Gastrocnemius medialis (tissue), 4 donors: ENCODE results near the gene PPM1M. TPM values are rescaled to one million over a fixed set of nuclear protein-coding genes. Genes with fewer than 3 reads are reported as not detected.

ENCODE experiments used
- ATAC-seq, 2 donors: fragments of 150-250 bp; one replicate each; pipeline ENCODE4 v1.9.1; 2016
- DNase-seq, 2 donors: peaks; one replicate each; pipeline ENCODE4 v3.0.0-alpha.2; 2019
- H3K27ac ChIP-seq, 4 donors: fragments of 200-600 bp; sonication (generic); 1 replicate in 1 of 4; 2 replicates in 3 of 4; pipeline ENCODE4 v1.5.1; 2016 to 2018; ENCODE audit warnings: mild to moderate bottlenecking in 2 of 4, moderate library complexity in 1 of 4
- H3K27me3 ChIP-seq, 3 donors: fragments of 200-600 bp; sonication (generic) in 2 of 3; 1 replicate in 1 of 3; 2 replicates in 2 of 3; pipeline versions ENCODE4 v1.5.1 to v1.6.0; 2016 to 2019; ENCODE audit warnings: mild to moderate bottlenecking in 1 of 3, moderate library complexity in 1 of 3
- H3K36me3 ChIP-seq, 2 donors: fragments of 200-600 bp; sonication (generic) in 1 of 2; one replicate each; pipeline ENCODE4 v1.5.1; 2017 to 2018
- H3K4me1 ChIP-seq, 2 donors: fragments of 200-600 bp; sonication (generic) in 1 of 2; one replicate each; pipeline ENCODE4 v1.5.1; 2016 to 2017; ENCODE audit warnings: mild to moderate bottlenecking in 2 of 2
- H3K4me3 ChIP-seq, 4 donors: fragments of 200-600 bp; sonication (generic) in 3 of 4; 1 replicate in 1 of 4; 2 replicates in 3 of 4; pipeline ENCODE4 v1.5.1; 2016 to 2019; ENCODE audit warnings: mild to moderate bottlenecking in 2 of 4
- H3K9me3 ChIP-seq, 3 donors: fragments of 200-600 bp; sonication (generic) in 2 of 3; 1 replicate in 1 of 3; 2 replicates in 2 of 3; pipeline ENCODE4 v1.5.1; 2016 to 2019
- POLR2A ChIP-seq, 2 donors: fragments of 450-650 bp; IDR thresholded peaks; one replicate each; pipeline ENCODE4 v1.6.1; 2017; ENCODE audit warnings: antibody characterized with exemption in 2 of 2, mild to moderate bottlenecking in 2 of 2, moderate library complexity in 2 of 2
- in situ Hi-C, 4 donors: fragments of 200-750 bp; cut with MboI; loops; one replicate each; pipeline versions ENCODE4 v1.15.0 to v1.8.0; 2017; ENCODE audit warnings: low sequenced_read_pairs in 4 of 4
- intact Hi-C: fragments of 100-400 bp; cut with DNase I; formaldehyde crosslinking; loops from one replicate; pipeline ENCODE4 v1.15.1; 2023; ENCODE audit warnings: low total_unique reads
- total RNA-seq, 4 donors: library from RNA; depleted of rRNA; stranded (reverse); fragments of >200 nt; gene quantifications; one replicate each; pipeline versions ENCODE4 v1.1.0 to v1.2.3, GENCODE V29; 2016
- TF ChIP-seq, protein P1 (sequence below), 5 experiments: fragments of 450-650 bp in 3 of 5; fragments of 200-600 bp in 2 of 5; sonication (generic) in 2 of 5; IDR thresholded peaks in 4 of 5; conservative IDR thresholded peaks in 1 of 5; 1 replicate in 4 of 5; 2 replicates in 1 of 5; pipeline ENCODE4 v1.5.1; 2016 to 2019; ENCODE audit warnings: antibody characterized with exemption in 5 of 5, mild to moderate bottlenecking in 3 of 5, moderate library complexity in 3 of 5

Gene PPM1M
- total RNA-seq, 4 donors from 2014 or later: 0.97 to 5.2 (median 3.5) TPM

DNA sequence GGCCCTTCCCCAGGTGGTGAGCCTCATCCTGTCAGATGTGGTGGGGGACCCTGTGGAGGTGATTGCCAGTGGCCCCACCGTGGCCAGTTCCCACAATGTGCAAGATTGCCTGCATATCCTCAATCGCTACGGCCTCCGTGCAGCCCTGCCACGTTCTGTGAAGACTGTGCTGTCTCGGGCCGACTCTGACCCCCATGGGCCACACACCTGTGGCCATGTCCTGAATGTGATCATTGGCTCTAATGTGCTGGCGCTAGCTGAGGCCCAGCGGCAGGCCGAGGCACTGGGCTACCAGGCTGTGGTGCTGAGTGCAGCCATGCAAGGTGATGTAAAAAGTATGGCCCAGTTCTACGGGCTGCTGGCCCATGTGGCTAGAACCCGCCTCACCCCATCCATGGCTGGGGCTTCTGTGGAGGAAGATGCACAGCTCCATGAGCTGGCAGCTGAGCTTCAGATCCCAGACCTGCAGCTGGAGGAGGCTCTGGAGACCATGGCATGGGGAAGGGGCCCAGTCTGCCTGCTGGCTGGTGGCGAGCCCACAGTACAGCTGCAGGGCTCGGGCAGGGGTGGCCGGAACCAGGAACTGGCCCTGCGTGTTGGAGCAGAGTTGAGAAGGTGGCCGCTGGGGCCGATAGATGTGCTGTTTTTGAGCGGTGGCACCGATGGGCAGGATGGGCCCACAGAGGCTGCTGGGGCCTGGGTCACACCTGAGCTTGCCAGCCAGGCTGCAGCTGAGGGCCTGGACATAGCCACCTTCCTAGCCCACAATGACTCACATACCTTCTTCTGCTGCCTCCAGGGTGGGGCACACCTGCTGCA lies 46.9 kb downstream of the PPM1M start:
- in situ Hi-C loops: no loop called here
- Histone ChIP-seq H3K27me3 (no peaks in the 10 kb centered on the region), H3K4me3 (no peak overlapping the region), H3K9me3 (no peaks in the 10 kb centered on the region), H3K27ac (no peak overlapping the region), H3K36me3 (peaks cover 0 to 25% of the 10 kb centered on the region in 2 donors), H3K4me1 (peaks cover 5 to 6% of the 10 kb centered on the region in 2 donors)
- DNase-seq (no peak), ATAC-seq (no peak)
- no peak for TF ChIP-seq POLR2A (IDR thresholded peaks at IDR 0.05)
- TF ChIP-seq, protein P1, sequence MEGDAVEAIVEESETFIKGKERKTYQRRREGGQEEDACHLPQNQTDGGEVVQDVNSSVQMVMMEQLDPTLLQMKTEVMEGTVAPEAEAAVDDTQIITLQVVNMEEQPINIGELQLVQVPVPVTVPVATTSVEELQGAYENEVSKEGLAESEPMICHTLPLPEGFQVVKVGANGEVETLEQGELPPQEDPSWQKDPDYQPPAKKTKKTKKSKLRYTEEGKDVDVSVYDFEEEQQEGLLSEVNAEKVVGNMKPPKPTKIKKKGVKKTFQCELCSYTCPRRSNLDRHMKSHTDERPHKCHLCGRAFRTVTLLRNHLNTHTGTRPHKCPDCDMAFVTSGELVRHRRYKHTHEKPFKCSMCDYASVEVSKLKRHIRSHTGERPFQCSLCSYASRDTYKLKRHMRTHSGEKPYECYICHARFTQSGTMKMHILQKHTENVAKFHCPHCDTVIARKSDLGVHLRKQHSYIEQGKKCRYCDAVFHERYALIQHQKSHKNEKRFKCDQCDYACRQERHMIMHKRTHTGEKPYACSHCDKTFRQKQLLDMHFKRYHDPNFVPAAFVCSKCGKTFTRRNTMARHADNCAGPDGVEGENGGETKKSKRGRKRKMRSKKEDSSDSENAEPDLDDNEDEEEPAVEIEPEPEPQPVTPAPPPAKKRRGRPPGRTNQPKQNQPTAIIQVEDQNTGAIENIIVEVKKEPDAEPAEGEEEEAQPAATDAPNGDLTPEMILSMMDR (IDR thresholded peaks at IDR 0.05 in 4 of 5, conservative IDR thresholded peaks at IDR 0.05 in 1 of 5): no peak
- intact Hi-C loops: no loop called here

DNA sequence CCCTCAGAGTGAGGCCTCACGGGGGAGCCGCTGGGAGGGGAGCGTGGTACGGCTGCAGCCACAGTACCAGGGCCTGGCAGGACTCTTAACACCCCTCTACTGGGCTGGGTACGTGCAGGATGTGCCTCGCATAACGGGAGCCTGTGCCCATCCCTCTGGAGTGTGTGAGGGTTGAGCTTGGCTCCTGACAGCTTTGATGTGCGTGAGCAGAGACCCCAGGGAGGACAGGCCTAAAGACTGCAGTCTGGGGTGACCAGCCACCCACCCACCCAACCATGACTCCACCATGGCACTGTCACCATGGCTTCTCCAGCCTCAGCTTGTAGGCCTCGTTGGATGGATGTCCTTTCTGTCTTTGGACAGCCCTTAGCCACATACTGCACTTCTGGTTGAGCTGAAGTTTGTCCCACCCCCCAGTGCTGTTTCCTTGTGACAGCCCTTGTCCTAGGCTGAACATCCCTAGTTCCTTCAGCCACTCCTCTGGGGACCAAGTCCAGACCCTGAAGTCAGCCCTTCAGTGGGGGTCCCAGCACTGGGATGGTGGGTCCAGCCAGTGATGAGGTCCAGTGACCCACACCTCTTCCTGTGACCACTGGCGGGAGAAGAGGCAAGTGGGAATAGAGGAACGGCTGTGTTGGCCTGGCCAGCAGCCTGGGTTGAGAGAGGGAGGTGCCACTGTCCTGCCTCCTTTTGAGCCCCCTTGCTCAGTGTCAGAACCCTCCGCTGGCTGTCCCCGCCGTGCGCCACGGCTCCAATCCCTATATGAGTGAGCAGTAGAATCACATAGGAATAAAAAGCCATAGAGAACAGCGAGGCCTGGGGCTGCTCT lies 48.1 kb downstream of the PPM1M start:
- intact Hi-C loops (no loop called here), in situ Hi-C loops (no loop called here)
- DNase-seq (no peak), ATAC-seq (no peak)
- H3K9me3 ChIP-seq: no peaks in the 10 kb centered on the region
- TF ChIP-seq, protein P1 (IDR thresholded peaks at IDR 0.05 in 4 of 5, conservative IDR thresholded peaks at IDR 0.05 in 1 of 5): no peak
- TF ChIP-seq POLR2A (IDR thresholded peaks at IDR 0.05): no peak
- H3K27ac ChIP-seq: no peak overlapping the region
- H3K36me3 ChIP-seq: peaks cover 0 to 25% of the 10 kb centered on the region in 2 donors
- H3K27me3 ChIP-seq: no peaks in the 10 kb centered on the region
- no peak overlapping the region for H3K4me3 ChIP-seq
- H3K4me1 ChIP-seq: peaks cover 0 to under 1% of the 10 kb centered on the region in 2 donors

DNA sequence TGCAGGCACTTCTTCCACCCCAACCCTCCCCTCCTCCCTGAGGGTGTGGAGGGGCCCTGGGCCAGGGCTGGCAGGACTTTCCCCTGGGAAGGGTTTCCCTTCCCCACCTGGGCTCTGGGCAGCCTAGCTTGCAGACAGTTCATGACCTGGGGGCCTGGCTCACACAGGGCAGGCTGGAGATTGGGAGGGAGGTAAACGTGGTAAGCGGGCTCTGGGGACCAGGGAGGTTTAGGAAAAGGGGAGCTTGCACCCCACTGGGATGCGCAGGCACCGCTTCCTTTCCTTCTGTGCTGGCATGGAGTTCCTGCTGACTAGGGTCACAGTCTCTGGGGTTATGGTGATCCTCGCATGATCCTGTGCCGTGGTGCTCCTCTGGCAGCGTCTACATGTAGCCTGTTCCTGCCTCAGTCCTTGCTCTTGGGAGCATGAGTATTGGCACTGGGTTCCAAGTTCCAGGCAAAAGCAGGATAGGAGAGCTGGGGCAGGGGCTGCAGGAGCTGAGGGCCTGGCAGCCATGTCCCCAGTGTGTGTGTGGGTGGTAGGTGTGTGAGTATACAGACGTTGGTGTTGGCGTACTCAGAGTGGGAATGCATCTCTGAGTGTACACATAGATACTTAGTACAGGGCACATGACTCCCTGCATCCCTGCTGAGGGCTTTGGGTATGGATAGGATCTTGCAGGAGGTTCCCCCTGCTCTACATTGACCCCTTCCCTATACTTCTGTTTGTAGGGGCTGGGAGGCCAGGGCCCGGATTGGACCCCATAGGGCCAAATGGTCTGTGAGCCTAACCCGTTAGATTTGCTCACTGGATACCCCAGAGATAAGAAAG lies 49.0 kb downstream of the PPM1M start:
- Histone ChIP-seq H3K9me3 (no peaks in the 10 kb centered on the region), H3K27ac (no peak overlapping the region), H3K4me1 (no peaks in the 10 kb centered on the region), H3K36me3 (peaks cover 0 to 25% of the 10 kb centered on the region in 2 donors), H3K4me3 (no peak overlapping the region), H3K27me3 (no peaks in the 10 kb centered on the region)
- DNase-seq (no peak), ATAC-seq (no peak)
- no peak for TF ChIP-seq POLR2A (IDR thresholded peaks at IDR 0.05)
- TF ChIP-seq, protein P1 (IDR thresholded peaks at IDR 0.05 in 4 of 5, conservative IDR thresholded peaks at IDR 0.05 in 1 of 5): no peak
- in situ Hi-C loops: no loop called here
- intact Hi-C loops: no loop called here

DNA sequence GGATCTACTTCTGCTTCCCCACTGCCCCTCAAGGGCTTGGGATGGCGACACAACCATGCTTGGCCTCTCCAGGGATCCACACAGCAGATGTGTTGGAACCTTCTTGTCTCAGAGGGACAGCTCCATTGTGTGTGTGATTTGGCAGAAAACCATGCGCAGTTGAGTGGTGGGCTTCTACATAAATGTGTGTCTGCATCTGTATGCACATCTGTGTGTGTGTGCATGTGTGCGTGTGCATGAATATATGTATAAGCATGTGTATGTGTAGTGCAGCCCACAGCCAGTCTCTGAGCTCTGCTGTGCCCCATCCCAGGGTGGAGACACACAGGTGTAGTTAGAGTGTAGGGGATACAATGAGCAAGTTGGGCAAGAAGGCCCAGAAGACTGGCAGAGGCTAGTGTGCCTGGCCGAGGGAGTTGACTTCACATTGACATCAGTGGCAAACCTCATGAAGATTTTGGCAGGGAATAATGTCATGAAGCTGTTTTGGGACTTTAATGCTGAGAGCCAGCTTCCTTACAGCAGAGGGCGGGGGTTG lies 50.2 kb downstream of the PPM1M start:
- intact Hi-C loops (no loop called here), in situ Hi-C loops (no loop called here)
- ATAC-seq: no peak
- H3K27me3 ChIP-seq: no peaks in the 10 kb centered on the region
- H3K36me3 ChIP-seq: peaks cover 0 to 25% of the 10 kb centered on the region in 2 donors
- H3K4me3 ChIP-seq: no peak overlapping the region
- H3K4me1 ChIP-seq: no peaks in the 10 kb centered on the region
- H3K9me3 ChIP-seq: no peaks in the 10 kb centered on the region
- no peak for DNase-seq
- H3K27ac ChIP-seq: no peak overlapping the region
- TF ChIP-seq POLR2A (IDR thresholded peaks at IDR 0.05): no peak
- TF ChIP-seq, protein P1 (IDR thresholded peaks at IDR 0.05 in 4 of 5, conservative IDR thresholded peaks at IDR 0.05 in 1 of 5): no peak
